HG02623 (cell line): ENCODE measurements around the gene MAPT.
"Not testable (repeated sequence)": the region's sequence is repeated elsewhere in the genome, so short reads cannot be mapped to it uniquely, and the experiment has no call there.

ENCODE experiments used
- ATAC-seq: cut with Tn5 transposase; IDR thresholded peaks from one replicate; pipeline ENCODE4 v1.9.1; 2021; ENCODE audit warnings: moderate library complexity; ENCODE audit not compliant: unreplicated experiment

The MAPT gene

DNA sequence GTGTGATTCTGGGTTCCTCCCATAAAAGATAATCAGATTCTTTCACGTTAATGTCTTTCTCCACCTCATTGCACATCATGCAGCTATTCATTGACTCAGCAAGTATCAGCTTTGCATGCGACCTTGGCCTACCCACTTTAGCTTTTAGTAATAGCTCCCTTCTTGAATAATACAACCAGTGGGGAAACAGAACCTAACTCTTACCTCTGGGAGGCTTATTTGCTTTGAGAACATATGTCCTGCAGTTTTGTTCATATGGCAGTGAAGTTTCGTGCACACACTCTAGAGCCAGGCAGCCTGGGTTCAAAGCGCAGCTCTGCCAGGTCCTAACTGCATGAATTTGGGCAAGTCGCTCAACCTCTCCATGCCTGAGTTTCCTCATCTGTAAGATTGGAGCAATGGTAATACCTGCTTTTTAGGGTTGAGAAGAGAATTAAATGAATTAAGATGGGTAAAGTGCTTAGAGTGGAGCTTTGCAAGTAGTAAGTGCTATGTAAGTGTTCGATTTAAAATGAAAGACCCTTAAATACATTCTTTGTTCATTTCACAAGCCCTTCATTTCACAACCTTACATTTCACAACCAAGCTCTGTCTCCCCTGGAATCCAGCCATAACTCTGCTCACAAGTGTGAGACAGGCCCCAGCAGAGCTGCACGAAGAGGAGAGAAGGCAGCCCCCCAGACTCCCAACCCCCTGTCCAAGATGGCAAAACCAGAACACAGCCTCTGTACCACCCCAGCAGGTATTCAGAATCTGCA lies 29.3 kb downstream of the MAPT start:
- ATAC-seq = no peak

DNA sequence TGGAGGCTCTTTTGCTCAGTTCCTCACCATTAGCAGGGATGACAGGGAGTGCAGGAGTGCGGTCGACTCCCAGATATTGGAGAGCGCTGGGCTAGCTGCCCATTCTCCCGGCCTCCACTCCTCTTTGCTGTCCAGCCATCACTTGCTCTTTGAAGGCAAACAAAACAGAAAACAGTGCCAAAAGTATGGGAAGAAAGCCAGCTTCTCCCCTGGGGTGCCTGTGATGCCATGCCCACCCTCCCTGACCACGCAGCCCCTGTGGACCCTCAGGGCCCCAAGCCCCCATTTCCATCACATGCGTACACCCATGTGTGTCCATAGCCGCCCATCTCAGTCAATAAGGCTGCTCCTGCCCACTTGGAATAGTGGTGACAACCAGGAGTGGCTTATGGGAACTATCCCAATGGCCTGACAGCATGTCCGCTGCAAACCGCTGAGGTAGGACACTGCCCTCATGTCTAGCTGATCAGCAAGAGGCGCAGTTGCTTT lies 30.0 kb downstream of the MAPT start:
- no peak for ATAC-seq

- ATAC-seq = no peak
Observed at GRCh38 chr17:45925311-45925710, 31.0 kb downstream of the MAPT start.

GRCh38 chr17:45927247-45927646 lies 32.9 kb downstream of the MAPT start:
- ATAC-seq = no peak

- ATAC-seq = no peak
Observed at GRCh38 chr17:45929344-45929743, 35.0 kb downstream of the MAPT start.

GRCh38 chr17:45930420-45930951 lies 36.1 kb downstream of the MAPT start:
- no peak for ATAC-seq

- no peak for ATAC-seq
Observed at GRCh38 chr17:45931677-45932076, 37.3 kb downstream of the MAPT start.

- no peak for ATAC-seq
Observed at GRCh38 chr17:45934044-45934979, 40.0 kb downstream of the MAPT start.

DNA sequence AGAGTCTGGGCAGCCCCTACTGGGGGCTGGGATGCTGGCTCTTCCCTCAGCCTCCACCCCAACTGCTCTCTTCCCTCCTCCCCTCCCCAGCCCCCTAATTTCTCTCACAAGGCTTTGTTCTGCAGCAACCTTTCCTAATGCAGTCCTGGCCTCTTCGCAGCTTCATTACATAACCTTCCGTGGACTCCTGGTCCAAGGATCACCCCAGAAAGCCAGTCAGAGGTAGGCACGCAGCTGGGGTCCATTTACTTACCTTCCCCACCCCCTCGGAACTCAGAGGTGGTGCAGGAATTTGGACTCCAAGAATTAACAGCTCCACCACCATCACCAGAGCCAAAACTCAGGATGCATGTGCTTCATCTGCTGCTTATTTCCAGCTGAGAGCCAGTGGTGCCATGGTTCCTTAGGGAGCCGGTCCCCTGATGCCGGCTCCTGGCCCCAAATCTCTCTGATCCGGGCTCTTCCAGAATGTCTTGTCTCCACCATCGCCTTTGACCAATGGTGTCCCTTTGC lies 40.9 kb downstream of the MAPT start:
- no peak for ATAC-seq

DNA sequence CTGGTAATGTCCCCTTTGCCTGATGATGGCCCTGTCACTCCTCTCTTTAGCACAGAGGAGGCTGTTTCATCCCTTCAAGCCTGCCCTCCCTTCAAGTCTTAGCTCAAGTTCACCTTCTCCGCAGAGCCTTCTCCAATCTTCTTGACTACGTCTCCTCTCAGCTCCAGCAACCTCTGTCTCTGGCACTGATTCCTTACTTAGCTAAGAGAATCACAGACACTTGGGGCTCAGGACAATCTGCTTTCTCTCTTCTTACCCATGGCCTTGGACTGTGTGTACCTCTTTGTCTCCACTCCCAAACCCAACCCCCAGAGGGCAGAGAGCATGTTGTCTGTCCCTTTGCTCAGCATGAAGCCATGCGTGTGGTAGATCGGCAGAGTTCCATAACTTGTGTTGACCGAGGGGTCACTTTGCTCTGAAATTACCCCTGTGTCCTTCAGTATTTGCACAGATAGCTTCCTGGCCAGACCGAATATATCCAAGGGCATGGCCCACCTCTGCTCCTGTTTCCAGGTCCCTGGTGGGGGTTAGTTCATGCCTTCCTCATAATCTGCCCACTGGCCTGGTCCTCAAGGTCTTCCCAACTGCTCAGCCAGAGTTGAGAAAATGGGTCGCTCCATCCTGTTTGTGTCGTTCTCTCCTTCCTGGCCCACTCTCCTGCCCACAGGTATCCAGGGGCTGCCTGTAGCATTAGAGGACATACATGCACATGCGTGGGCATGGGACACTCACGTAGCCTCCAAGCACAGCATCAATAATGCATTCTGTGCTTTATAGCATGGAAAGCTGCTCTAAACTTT lies 41.6 kb downstream of the MAPT start:
- no peak for ATAC-seq

DNA sequence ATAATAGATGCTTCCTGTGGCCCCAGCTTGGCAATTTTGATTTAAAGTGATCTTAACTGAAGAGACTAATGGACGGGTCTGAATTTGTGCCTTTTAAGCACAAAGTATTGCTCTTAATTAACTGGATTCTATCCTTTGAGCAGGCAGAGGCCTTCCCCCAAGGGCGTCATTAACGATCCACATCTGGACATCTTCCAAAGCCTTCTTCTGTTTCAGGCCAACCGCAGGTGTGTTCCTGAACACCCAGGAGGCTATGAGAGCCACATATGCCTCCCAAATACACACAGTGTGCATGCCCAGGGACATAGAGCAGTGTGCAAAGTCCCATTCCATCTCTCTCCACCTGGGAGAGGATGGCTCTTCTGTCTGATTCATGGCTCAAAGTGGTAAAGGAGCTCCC lies 42.3 kb downstream of the MAPT start:
- ATAC-seq = no peak

- ATAC-seq = not testable (repeated sequence)
Observed at GRCh38 chr17:45937186-45937585, 42.8 kb downstream of the MAPT start.

- no peak for ATAC-seq
Observed at GRCh38 chr17:45939395-45939794, 45.0 kb downstream of the MAPT start.

- ATAC-seq = no peak
Observed at GRCh38 chr17:45940293-45940692, 45.9 kb downstream of the MAPT start.

GRCh38 chr17:45940826-45941225 lies 46.5 kb downstream of the MAPT start:
- ATAC-seq = no peak

DNA sequence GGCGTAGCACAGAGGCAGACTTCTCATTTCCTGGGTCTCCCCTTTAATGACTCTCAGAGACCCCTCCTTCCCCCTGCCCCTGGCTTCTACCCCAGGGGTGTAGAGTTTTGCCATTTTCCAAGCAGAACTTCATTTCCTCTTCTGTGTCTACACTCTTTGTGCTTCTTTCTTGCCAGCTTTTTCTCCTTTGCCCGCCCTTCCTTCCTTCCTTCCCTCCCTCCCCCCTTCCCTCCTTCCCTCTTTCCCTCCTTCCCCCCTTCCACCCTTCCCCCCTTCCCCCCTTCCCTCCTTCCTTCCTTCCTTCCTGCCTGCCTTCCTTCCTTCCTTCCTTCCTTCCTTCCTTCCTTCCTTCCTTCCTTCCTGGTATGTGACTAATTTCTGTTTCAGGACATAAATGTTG lies 47.0 kb downstream of the MAPT start:
- ATAC-seq = no peak

- no peak for ATAC-seq
Observed at GRCh38 chr17:45942284-45942683, 47.9 kb downstream of the MAPT start.

GRCh38 chr17:45946841-45947256 lies 52.5 kb downstream of the MAPT start:
- ATAC-seq = no peak

DNA sequence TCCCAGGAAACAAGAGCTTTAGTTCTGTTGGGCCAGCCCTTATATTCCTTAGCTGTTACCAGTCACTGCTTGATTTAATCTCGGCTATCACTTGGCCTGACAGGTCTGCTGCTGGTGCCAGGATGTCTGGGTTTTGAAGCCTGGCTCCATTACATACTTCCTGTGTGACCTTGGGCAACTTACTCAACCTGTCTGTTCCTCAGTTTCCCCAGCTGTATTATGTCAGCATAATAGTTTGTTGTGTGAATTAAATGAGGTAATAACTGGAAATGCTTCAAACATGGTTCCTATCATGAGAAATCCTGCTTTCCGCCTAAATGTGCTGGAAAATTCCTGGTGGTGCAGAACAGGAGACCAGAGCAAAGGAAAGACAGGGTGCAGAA lies 54.1 kb downstream of the MAPT start:
- ATAC-seq = no peak

- no peak for ATAC-seq
Observed at GRCh38 chr17:45948881-45949624, 54.7 kb downstream of the MAPT start.
